Mesenchymal stem cell (in vitro differentiated cells and primary cell): Measurements from ENCODE around the gene CST4.
"Not testable (repeated sequence)": the region's sequence is repeated elsewhere in the genome, so short reads cannot be mapped to it uniquely, and the experiment has no call there.

Experiments
- DNase-seq: peaks from one replicate; pipeline ENCODE4 v3.0.0-alpha.2; 2013
- H2AFZ ChIP-seq: one replicate; pipeline ENCODE4 v1.6.1; 2013; ENCODE audit warnings: low read depth, mild to moderate bottlenecking, control low read depth, inconsistent platforms, low read length, moderate library complexity
- H2AK5ac ChIP-seq: 2 replicates; pipeline ENCODE4 v1.6.1; 2013; ENCODE audit warnings: low read length, moderate library complexity, mild to moderate bottlenecking, inconsistent platforms; ENCODE audit not compliant: severe bottlenecking
- H2BK120ac ChIP-seq: one replicate; pipeline ENCODE4 v1.6.1; 2013; ENCODE audit warnings: low read depth, mild to moderate bottlenecking, inconsistent platforms, low read length, moderate library complexity
- H2BK12ac ChIP-seq, 2 experiments: one replicate each; pipeline ENCODE4 v1.6.1; 2013; ENCODE audit warnings: inconsistent platforms in 2 of 2, low read length in 2 of 2, mild to moderate bottlenecking in 2 of 2, moderate library complexity in 2 of 2, control low read depth in 1 of 2
- H2BK15ac ChIP-seq: one replicate; pipeline ENCODE4 v1.6.1; 2013; ENCODE audit warnings: mild to moderate bottlenecking, low read depth, inconsistent platforms; ENCODE audit not compliant: poor library complexity, severe bottlenecking
- H2BK5ac ChIP-seq: 2 replicates; pipeline ENCODE4 v1.6.1; 2013; ENCODE audit warnings: low read depth, mild to moderate bottlenecking, low read length, control low read depth, inconsistent platforms; ENCODE audit not compliant: poor library complexity, severe bottlenecking
- H3K14ac ChIP-seq, 2 experiments: one replicate each; pipeline ENCODE4 v1.6.1; 2013; ENCODE audit warnings: inconsistent platforms in 2 of 2, low read length in 2 of 2, control low read depth in 1 of 2, mild to moderate bottlenecking in 1 of 2, moderate library complexity in 1 of 2
- H3K18ac ChIP-seq, 2 experiments: one replicate each; pipeline ENCODE4 v1.6.1; 2013; ENCODE audit warnings: inconsistent platforms in 2 of 2, low read length in 2 of 2, control low read depth in 1 of 2, low read depth in 1 of 2, mild to moderate bottlenecking in 1 of 2
- H3K23ac ChIP-seq, 2 experiments: one replicate each; pipeline ENCODE4 v1.6.1; 2013; ENCODE audit warnings: inconsistent platforms in 2 of 2, low read length in 2 of 2, mild to moderate bottlenecking in 2 of 2, moderate library complexity in 2 of 2, control low read depth in 1 of 2
- H3K27ac ChIP-seq: 2 replicates; pipeline ENCODE4 v1.5.1; 2013; ENCODE audit warnings: mild to moderate bottlenecking, moderate library complexity, low read length, control low read depth, inconsistent platforms; ENCODE audit not compliant: poor library complexity, severe bottlenecking
- H3K27me3 ChIP-seq, 2 experiments: 2 replicates each; pipeline versions ENCODE4 v1.6.1 to v1.7.0; 2013; ENCODE audit warnings: low read length in 2 of 2, mild to moderate bottlenecking in 2 of 2, moderate library complexity in 2 of 2, control low read depth in 1 of 2, inconsistent platforms in 1 of 2; ENCODE audit not compliant: control insufficient read depth in 1 of 2, insufficient read depth in 1 of 2
- H3K36me3 ChIP-seq, 2 experiments: 2 replicates each; pipeline versions ENCODE4 v1.6.1 to v1.7.0; 2013; ENCODE audit warnings: low read length in 2 of 2, control low read depth in 1 of 2, inconsistent platforms in 1 of 2, low read depth in 1 of 2, mild to moderate bottlenecking in 1 of 2; ENCODE audit not compliant: insufficient read depth in 2 of 2, control insufficient read depth in 1 of 2
- H3K4ac ChIP-seq, 2 experiments: one replicate each; pipeline ENCODE4 v1.6.1; 2013; ENCODE audit warnings: inconsistent platforms in 2 of 2, low read length in 2 of 2, mild to moderate bottlenecking in 2 of 2, moderate library complexity in 2 of 2, control low read depth in 1 of 2, low read depth in 1 of 2
- H3K4me1 ChIP-seq: 2 replicates; pipeline ENCODE4 v1.6.1; 2013; ENCODE audit warnings: low read depth, low read length, control low read depth; ENCODE audit not compliant: control insufficient read depth, insufficient read depth
- H3K4me2 ChIP-seq: 2 replicates; pipeline ENCODE4 v1.6.1; 2013; ENCODE audit warnings: low read length, mild to moderate bottlenecking, inconsistent platforms; ENCODE audit not compliant: poor library complexity, severe bottlenecking
- H3K4me3 ChIP-seq, 2 experiments: 2 replicates each; pipeline versions ENCODE4 v1.5.1 to v1.7.0; 2013; ENCODE audit warnings: low read length in 2 of 2, mild to moderate bottlenecking in 2 of 2, control low read depth in 1 of 2, low read depth in 1 of 2; ENCODE audit not compliant: insufficient read depth in 1 of 2
- H3K79me1 ChIP-seq: replicated peaks from 2 replicates; pipeline ENCODE4 v1.6.1; 2013; ENCODE audit warnings: mild to moderate bottlenecking, control low read depth, low read length, inconsistent platforms; ENCODE audit not compliant: poor library complexity, severe bottlenecking
- H3K9ac ChIP-seq: 2 replicates; pipeline ENCODE4 v1.7.0; 2013; ENCODE audit warnings: mild to moderate bottlenecking, low read length, moderate library complexity
- H3K9me3 ChIP-seq: 2 replicates; pipeline ENCODE4 v1.7.0; 2013; ENCODE audit warnings: mild to moderate bottlenecking, low read length; ENCODE audit not compliant: control insufficient read depth
- H4K8ac ChIP-seq: one replicate; pipeline ENCODE4 v1.6.1; 2013; ENCODE audit warnings: inconsistent platforms, mild to moderate bottlenecking, low read length, moderate library complexity
- H4K91ac ChIP-seq: one replicate; pipeline ENCODE4 v1.6.1; 2013; ENCODE audit warnings: mild to moderate bottlenecking, low read length, inconsistent platforms
- WGBS: methylation state at CpG from one replicate; pipeline ENCODE4 v1.1.7; 2013; ENCODE audit warnings: mixed read lengths; 5-methylcytosine and 5-hydroxymethylcytosine counted together

Gene CST4

DNA sequence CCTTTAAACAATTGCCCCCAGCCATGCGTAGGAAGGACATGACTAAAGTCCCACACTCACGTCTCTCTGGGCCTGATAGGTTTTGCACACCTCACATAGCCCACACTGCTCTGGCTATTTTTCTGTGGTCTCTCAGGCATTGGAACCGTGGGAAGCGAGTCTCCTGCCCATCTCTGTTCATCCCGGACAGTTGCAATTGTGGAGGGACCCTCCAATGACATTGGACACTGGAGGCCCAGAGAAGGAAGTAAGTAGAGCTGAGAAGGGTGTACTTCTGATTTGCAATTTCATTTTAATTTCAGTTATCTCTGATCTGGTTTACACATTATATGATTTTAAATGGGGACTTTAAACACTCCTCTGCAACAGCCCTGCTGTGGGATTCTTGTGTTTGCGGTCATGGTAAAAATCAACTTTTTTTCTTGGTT lies 27.8 kb downstream of the CST4 start:
- H3K27ac ChIP-seq: no peak overlapping the region
- WGBS: 92% methylated on average over 5 of the region's 6 CpGs
- no peaks in the 10 kb centered on the region for H3K27me3 ChIP-seq
- DNase-seq: no peak
- H3K18ac ChIP-seq: no peak overlapping the region
- no peak overlapping the region for H3K4ac ChIP-seq
- no peaks in the 10 kb centered on the region for H3K79me1 ChIP-seq
- no peak overlapping the region for H3K9ac ChIP-seq
- H2AK5ac ChIP-seq: peak overlapping the region; percentile 79
- peaks cover 26% of the 10 kb centered on the region for H3K4me1 ChIP-seq
- no peaks in the 10 kb centered on the region for H3K9me3 ChIP-seq
- H3K14ac ChIP-seq: no peak overlapping the region
- no peak overlapping the region for H2BK5ac ChIP-seq
- H4K91ac ChIP-seq: no peak overlapping the region
- no peak overlapping the region for H2BK120ac ChIP-seq
- H2AFZ ChIP-seq: no peak overlapping the region
- H3K4me3 ChIP-seq: no peak overlapping the region
- no peak overlapping the region for H4K8ac ChIP-seq
- no peak overlapping the region for H2BK15ac ChIP-seq
- no peak overlapping the region for H3K23ac ChIP-seq
- no peak overlapping the region for H2BK12ac ChIP-seq
- H3K4me2 ChIP-seq: no peak overlapping the region
- H3K36me3 ChIP-seq: no peaks in the 10 kb centered on the region

GRCh38 chr20:23659989-23660837 lies 28.6 kb downstream of the CST4 start:
- Histone ChIP-seq H3K4ac (peak overlapping the region in 1 of 2 experiments; percentile 24), H3K9me3 (no peaks in the 10 kb centered on the region), H3K9ac (peak overlapping the region; percentile 27), H3K4me3 (peak overlapping the region in 1 of 2 experiments; percentile 19), H3K4me2 (no peak overlapping the region), H3K27me3 (no peaks in the 10 kb centered on the region), H3K36me3 (no peaks in the 10 kb centered on the region), H2AFZ (peak overlapping the region; percentile 31), H2BK15ac (no peak overlapping the region), H2AK5ac (peak overlapping the region; percentile 93), H3K27ac (peak overlapping the region; percentile 97), H4K8ac (peak overlapping the region; percentile 29), H3K79me1 (no peaks in the 10 kb centered on the region), H2BK12ac (no peak overlapping the region), H3K14ac (peak overlapping the region in 1 of 2 experiments; percentile 89), H3K4me1 (peaks cover 31% of the 10 kb centered on the region), H2BK120ac (no peak overlapping the region), H4K91ac (no peak overlapping the region), H2BK5ac (peak overlapping the region; percentile 75), H3K23ac (no peak overlapping the region), H3K18ac (no peak overlapping the region)
- DNase-seq: no peak
- 76% methylated on average over 8 of the region's 8 CpGs for WGBS

- DNase-seq, H3K9ac ChIP-seq, H3K4me3 ChIP-seq, H3K27me3 ChIP-seq, H3K79me1 ChIP-seq, H4K91ac ChIP-seq, H3K18ac ChIP-seq, H2BK120ac ChIP-seq, H3K23ac ChIP-seq, H3K9me3 ChIP-seq, H3K36me3 ChIP-seq, H2AFZ ChIP-seq, H4K8ac ChIP-seq, H3K4ac ChIP-seq, H3K14ac ChIP-seq, H2BK12ac ChIP-seq, H3K4me2 ChIP-seq, H2BK15ac ChIP-seq: not testable (repeated sequence)
- peak overlapping the region; percentile 97 for H3K27ac ChIP-seq
- peaks cover 31% of the 10 kb centered on the region for H3K4me1 ChIP-seq
- peak overlapping the region; percentile 97 for H2AK5ac ChIP-seq
- peak overlapping the region; percentile 85 for H2BK5ac ChIP-seq
- whole genome bisulfite sequencing: 96% methylated on average over 2 of the region's 2 CpGs
Observed at GRCh38 chr20:23659610-23659988, 29.2 kb downstream of the CST4 start.

- peak overlapping the region; percentile 97 for H3K27ac ChIP-seq
Observed at GRCh38 chr20:23658989-23659609, 29.7 kb downstream of the CST4 start.

More at GRCh38 chr20:23658989-23659609, 29.7 kb downstream of the CST4 start:
- Histone ChIP-seq H4K91ac (no peak overlapping the region), H3K79me1 (no peaks in the 10 kb centered on the region), H2BK120ac (no peak overlapping the region), H3K4ac (no peak overlapping the region), H3K27me3 (no peaks in the 10 kb centered on the region), H2AFZ (no peak overlapping the region), H2BK15ac (no peak overlapping the region), H3K4me3 (no peak overlapping the region), H3K9ac (no peak overlapping the region), H2BK5ac (peak overlapping the region; percentile 85), H3K23ac (no peak overlapping the region), H3K9me3 (no peaks in the 10 kb centered on the region), H2AK5ac (peak overlapping the region; percentile 97), H3K14ac (no peak overlapping the region), H2BK12ac (no peak overlapping the region), H3K4me1 (peaks cover 31% of the 10 kb centered on the region), H4K8ac (no peak overlapping the region), H3K36me3 (no peaks in the 10 kb centered on the region), H3K4me2 (no peak overlapping the region), H3K18ac (no peak overlapping the region)
- 82% methylated on average over 6 of the region's 8 CpGs for WGBS
- DNase-seq: no peak
